22Rv1 (cell line): ENCODE results near the gene PRKCB.

Experiments
- ZFX ChIP-seq: fragments of 450-650 bp; IDR thresholded peaks from 2 replicates; pipeline ENCODE4 v1.6.1; 2017; ENCODE audit warnings: antibody characterized with exemption, borderline replicate concordance
- TF ChIP-seq, protein P1 (sequence below): fragments of 450-650 bp; IDR thresholded peaks from 2 replicates; pipeline ENCODE4 v1.5.1; 2017; ENCODE audit warnings: mild to moderate bottlenecking

DNA sequence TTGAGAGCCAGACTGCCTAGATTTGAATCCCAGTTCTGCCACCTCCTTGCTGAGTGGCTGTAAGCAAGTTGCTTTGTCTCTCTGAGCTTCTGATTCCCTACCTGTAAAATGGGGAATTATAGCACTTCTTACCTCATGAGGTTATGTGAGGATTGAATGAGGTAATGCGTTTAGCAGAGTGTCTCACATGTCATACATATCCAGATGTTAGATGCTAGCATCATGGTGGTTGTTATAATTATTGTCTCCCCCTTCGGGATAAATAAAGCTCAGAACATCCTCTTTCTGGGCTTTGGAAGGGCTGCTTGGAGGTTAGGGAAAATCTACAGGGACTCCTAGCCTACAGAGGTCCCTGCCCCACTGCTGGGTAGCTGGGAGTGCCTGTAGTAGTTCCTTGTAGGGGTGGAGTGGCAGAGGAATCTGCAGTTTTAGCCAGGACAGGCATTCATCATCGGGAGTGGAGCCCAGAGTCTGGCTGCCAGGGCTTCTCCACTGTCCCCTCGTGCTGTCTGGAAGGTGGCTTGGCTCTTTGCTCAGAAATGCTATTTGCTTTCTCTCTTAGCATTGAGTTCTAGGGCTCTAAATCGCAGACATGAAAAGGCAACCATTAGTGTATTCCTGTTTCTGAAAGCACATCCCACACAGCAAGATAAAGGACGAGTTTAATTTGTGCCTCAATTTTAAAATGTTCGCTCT, 282.5 kb downstream of the PRKCB start:
- TF ChIP-seq, protein P1, sequence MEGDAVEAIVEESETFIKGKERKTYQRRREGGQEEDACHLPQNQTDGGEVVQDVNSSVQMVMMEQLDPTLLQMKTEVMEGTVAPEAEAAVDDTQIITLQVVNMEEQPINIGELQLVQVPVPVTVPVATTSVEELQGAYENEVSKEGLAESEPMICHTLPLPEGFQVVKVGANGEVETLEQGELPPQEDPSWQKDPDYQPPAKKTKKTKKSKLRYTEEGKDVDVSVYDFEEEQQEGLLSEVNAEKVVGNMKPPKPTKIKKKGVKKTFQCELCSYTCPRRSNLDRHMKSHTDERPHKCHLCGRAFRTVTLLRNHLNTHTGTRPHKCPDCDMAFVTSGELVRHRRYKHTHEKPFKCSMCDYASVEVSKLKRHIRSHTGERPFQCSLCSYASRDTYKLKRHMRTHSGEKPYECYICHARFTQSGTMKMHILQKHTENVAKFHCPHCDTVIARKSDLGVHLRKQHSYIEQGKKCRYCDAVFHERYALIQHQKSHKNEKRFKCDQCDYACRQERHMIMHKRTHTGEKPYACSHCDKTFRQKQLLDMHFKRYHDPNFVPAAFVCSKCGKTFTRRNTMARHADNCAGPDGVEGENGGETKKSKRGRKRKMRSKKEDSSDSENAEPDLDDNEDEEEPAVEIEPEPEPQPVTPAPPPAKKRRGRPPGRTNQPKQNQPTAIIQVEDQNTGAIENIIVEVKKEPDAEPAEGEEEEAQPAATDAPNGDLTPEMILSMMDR = no peak
- TF ChIP-seq ZFX = no peak
